Kasumi-1 (cell line): ENCODE data around the gene GKN1.
"Not testable (repeated sequence)": the region's sequence is repeated elsewhere in the genome, so short reads cannot be mapped to it uniquely, and the experiment has no call there.

ENCODE experiments used
- DNase-seq, 2 experiments: peaks; one replicate each; lab custom pipeline; 2025; lab: John Stamatoyannopoulos, UW

Gene GKN1, protein sequence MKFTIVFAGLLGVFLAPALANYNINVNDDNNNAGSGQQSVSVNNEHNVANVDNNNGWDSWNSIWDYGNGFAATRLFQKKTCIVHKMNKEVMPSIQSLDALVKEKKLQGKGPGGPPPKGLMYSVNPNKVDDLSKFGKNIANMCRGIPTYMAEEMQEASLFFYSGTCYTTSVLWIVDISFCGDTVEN

DNA sequence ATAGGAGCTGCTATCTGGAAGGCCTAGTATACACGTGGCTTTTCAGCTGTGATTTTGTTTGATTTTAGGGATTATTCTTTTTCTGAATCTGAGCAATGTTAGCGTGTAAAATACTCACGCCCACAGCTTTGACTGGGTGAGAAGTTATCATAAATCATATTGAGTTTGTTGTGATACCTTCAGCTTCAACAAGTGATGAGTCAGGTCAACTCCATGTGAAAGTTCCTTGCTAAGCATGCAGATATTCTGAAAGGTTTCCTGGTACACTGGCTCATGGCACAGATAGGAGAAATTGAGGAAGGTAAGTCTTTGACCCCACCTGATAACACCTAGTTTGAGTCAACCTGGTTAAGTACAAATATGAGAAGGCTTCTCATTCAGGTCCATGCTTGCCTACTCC is at the start of gene GKN1:
Gene GKN1, plus strand, starts transcription at position 386 of the 400 bp plus-strand sequence. CDS start 42 bp downstream, outside the sequence.
- DNase-seq, result no peak

DNA sequence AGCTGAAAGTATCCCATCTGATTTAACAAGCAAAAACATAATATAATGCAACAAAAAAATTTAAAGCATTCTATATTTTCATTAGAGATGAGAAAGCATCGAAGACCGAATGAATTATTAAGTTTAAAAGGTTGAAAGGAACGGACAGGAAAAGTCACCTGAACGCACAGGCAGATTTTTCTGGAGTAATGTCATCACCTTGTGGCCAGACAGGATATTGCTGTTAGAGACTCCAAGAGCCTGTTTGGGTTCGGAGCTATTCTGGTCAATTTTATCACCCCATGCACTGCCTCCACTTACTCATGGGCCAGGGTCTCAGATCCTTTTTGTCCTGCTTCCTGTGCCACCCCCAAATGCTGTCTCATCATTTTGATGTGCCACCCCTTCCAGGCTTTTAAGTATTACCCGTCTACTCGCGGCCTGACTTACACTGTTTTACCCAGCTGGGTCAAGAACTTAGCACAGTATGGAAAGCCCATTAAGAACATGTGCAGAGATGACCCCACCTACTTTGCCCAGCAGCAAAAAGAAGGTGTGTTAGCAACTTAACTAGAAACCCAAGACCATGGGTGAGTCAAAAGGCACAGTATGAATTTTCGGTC is 49.0 kb upstream of the GKN1 start:
- DNase-seq, result peak; percentile 62 to 66

DNA sequence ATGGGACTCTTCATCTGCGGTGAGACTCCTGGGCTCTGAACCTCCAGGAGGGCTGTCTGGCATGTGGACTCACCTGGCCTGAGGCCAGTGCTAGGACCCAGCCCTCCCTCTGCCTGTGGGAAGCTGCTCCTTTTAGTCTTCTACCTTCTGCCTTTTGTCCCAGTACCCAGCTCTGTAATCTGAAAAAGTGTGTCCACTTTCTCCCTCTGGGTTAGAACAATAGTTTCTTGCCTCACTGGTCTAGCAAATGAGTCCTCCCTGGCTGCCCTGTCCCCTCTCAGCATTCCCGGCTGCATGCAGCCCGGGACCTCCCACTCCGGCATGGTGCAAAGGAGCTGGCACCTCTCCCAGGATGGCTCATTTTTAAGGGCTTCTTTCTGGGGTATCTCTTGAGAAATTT is 47.6 kb upstream of the GKN1 start:
- no peak for DNase-seq

DNA sequence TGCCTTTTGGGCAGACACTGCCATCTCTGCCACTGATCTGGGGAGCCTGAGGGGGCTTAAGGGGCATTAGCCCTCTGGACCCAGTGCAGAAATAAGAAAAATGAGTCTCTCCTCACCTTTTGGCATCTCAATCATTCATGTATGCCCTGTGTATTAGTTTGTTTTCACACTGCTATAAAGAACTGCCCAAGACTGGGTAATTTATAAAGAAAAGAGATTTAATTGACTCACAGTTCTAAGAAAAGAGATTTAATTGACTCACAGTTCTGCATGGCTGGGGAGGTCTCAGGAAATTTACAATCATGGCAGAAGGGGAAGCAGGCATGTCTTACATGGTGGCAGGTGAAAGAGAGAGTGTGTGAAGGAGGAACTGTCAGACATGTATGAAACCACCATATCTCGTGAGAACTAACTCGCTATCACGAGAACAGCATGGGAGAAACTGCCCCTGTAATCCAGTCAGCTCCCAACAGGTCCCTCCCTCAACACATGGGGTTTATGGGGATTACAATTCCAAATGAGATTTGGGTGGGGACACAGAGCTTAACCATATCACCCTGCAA is 43.2 kb upstream of the GKN1 start:
- no peak for DNase-seq

DNA sequence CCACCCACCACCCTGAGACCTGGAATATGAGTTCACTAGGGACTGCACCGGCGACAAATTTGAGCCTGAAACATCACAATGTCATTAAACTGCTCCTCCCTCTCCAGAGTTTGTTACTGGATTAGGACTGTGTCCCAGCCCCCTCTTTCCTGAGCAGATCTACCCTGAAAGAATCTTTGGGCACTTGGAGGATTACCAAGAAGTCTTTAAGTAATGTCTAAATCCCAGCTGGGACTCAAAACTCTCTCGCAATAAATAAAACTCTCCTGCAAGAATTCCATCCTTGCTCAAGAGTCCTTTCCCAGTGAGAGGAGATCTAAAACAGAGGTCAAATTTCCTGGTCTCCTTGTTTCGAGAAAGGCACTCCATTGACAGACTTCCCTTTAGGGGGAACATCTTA is 42.6 kb upstream of the GKN1 start:
- DNase-seq, result no peak

DNA sequence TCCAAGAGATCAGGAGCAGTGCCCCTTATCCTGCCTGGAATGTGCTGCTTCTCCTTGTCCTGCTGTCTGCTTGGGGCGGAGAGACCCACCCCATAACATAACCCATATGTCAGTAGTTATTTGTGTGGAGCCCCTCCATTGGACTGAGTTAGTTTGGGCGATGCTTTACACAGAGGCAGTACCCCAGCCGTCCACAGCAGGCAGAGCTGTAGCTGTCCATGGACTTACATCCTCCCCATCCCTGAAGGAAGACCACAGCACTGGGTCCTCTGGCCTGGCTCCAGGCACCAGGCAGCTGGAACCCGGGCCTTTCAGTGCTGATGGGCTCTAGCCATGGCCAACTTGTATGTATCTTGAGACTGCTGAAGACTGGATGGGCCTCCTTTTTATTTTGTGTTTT is 42.0 kb upstream of the GKN1 start:
- DNase-seq, result no peak

DNA sequence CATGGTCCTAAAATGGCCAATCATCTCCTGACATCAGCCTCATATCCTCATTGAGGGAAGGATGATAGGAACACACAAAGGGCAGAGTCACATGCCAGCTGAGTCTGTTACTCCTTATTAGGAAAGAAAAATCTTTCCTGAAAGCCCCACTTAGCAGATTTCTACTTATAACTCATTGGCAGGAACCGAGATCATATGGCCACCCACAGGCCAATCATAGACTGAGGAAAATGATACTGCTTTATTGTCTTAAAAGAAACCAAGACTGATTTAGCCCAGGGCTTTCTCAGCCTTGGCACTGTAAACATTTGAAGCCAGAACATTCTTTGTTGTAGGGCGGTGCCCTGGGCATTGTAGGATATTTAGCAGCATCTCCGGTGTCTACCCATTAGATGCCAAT is 40.4 kb upstream of the GKN1 start:
- DNase-seq, result no peak

DNA sequence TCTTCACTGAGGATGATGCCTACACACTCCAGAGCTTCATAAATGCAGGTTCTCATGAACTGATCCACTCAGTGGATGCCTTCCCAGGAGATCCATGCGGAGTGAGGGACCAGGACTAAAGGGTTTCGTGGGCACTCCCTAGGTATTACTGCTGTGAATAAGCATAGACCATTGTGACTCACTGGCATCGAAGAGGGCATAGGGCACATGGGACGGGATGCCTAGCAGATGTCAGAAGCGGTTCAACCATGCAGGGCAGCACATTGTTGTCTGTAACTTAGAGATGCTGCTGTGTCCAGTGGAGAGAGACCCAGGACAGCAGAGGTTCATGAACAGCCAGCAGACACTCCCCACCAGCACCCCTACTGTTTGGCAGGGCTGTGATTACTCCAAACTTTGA is 39.0 kb upstream of the GKN1 start:
- no peak for DNase-seq

DNA sequence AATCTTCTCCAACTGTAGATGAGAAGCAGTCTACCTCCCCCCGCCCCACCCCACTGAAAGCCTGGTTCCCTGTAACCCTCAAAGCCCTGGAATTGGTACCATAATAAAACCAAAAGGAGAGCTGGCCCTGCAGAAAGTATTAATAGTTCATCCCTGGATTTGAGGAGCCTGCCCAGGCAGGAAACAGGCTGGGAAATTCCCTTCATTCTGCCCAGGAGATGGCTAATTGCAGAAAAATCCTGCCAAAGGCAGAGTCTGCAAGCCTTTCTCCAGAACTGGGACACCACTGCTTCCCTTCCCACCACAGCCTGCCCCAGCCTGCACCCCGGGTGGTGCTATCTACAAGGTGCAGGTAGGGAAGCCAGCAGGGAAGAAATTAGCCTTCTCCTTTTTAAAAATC is 38.0 kb upstream of the GKN1 start:
- no peak for DNase-seq

DNA sequence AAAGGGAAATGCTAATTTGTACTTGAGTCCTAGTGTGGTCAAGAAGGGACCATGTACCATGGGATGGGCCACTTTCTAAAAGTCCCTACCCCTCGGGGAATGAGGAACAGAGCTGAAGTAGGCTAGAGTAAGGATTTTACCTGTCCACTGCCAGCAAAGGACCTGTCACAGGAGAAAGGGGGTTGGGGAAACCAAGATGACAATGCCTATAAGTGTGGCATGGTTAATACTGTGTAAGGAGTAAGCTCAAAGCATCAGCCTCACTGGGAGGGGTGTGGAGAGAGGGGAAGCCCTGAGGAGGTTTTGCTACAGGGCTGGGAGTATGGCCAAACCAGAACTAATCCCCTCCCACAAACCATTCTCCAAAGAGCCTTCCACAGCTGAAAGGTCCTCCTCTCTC is 37.5 kb upstream of the GKN1 start:
- no peak for DNase-seq

DNA sequence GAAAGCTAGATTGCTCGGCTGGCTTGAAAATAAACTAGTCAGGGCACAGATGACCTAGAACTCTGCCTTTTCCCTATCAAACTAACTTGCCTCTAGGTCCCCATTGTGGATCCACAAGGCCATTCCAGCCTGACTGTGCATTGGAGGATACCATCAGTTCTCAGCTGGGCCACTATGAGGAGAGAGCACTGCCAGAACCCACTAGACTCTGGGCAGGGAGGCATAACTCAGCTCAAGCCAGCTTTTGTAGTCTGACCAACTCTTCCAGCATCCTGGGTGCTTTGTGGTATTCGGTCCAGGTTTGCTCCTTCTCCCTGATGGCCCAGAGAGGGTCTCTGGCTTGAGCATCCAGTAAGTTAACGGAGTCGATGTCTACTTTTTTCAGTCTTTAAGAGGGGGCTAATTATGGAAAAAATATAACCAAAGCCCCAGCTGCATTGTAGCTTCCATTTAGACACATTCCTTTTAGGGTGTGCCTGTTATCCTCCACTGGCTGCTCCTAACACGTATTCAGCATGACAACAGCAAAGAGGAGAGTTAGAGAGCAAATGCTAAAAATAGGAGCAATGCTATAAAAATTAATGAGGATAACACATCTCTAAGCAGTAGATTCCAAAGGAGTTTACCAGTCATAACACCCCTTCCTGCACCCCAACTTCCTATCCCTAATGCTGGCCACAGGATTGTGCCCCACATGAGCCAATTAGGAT is 36.9 kb upstream of the GKN1 start:
- no peak for DNase-seq

DNA sequence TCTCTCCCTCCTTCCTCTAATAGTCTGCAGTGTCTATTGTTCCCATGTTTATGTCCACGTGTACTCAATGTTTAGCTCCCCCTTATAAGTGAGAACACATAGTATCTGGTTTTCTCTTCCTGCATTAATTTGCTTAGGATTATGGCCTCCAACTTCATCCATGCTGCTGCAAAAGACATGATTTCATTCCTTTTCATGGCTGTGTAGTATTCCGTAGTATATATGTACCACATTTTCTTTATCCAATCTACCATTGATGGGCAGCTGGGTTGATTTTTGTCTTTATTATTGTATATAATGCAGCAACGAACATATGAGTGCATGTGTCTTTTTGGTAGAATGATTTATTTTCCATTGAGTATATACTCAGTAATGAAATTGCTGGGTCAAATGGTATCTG is 35.5 kb upstream of the GKN1 start:
- no peak for DNase-seq

DNA sequence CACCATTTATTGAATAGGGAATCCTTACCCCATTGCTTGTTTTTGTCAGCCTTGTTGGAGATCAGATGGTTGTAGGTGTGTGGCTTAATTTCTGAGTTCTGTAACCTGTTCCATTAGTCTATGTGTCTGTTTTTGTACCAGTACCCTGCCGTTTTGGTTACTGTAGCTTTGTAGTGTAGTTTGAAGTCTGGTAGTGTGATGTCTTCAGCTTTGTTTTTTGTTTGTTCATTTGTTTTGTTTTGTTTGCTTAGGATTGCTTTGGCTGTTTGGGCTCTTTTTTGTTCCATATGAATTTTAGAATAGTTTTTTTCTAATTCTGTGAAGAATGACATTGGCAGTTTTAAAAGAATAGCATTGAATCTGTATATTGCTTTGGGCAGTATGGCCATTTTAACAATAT is 34.5 kb upstream of the GKN1 start:
- no peak for DNase-seq

DNA sequence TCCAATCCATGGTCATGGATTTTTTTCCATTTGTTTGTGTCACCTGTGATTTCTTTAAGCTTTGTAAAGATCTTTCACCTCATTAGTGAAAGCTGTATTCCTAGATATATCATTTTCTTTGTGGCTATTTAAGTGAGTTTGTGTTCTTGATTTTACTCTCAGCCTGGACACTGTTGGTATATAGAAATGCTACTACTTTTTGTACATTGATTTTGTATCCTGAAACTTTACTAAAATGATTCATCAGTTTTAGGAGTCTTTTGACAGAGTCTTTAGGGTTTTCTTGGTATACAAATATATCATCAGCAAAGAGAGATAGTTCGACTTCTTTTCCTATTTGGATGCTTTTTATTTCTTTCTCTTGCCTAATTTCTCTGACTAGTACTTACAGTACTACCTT is 34.1 kb upstream of the GKN1 start:
- DNase-seq, result no peak

DNA sequence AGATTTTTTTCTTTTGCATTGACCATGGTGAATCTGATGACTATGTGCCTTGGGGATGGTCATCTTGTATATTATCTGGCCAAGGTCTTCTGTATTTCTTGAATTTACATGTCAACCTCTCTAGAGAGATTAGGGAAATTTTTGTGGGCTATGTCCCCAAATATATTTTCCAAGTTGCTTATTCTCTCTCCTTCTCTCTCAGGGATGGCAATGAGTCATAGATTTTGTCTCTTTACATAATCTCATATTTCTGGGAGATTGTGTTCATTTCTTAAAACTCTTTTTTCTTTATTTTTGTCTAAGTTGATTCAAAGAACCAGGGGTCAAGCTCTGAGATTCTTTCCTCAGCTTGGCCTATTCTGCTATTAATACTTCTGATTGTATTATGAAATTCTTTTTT is 31.6 kb upstream of the GKN1 start:
- DNase-seq, result no peak

DNA sequence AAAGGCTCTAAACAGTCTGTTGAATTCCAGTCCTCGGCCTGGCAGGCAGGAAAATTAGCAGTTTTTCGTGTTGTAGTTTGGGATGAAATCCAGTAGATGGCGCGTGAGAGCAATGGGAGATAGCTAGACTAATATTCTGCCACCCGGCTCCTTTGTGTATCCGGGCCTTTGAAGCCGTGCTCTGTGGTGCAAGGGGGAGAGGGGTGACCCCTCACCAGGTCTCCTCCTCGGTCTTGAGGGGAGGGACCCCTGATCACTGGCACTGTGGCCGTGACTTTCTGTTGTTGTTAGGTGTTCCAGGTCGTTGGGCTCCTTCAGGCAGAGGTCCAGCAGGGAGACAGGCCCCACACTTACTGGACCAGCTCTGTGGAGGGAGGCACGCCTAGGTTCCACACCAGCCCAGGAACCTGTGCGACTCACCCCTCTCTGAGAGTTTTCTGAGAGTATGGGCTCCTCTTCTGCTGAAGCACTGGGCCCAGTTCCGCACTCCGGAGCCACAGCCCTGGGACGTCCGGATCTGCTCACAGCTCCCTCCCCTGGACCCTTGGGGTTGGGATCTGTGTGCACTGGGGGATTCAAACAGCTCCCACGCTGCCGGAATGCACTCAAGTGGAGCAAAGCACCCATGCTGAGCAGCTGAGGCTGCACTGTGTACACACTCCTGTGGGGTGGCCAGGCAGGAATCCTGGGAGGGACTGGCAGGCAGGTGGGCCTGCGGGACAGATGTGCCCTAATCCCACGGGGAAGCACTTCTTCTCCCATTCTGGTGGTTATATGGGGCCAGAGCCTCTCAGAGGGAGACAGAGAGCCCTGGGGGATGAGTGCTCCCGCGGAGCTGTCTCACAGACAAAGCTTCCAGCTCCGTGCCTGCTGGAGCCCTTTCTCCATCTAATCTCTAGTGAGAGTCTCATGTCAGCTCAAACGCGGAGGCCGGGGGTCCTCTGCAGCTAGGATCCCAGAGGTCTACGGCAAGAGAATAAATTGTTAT is 30.6 kb upstream of the GKN1 start:
- DNase-seq, result peak; percentile 78 to 84

DNA sequence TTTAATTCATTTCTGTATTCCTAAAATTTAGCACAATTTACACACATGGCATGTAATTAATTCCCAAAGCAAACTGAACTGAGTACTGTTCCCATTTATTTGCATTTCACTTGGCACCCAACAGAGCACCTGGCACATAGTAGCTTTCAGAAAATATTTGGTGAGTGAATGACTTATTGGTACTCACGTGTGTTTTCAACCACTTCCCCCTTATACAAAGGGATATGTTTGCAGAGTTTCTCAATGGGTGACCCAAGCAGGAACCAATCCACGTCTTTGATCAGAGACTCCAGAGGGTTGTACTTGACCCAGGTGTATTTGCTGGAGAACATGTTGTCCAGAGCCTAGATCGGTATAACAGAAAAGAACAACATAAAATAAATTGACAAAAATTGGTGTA is 28.3 kb upstream of the GKN1 start:
- no peak for DNase-seq

DNA sequence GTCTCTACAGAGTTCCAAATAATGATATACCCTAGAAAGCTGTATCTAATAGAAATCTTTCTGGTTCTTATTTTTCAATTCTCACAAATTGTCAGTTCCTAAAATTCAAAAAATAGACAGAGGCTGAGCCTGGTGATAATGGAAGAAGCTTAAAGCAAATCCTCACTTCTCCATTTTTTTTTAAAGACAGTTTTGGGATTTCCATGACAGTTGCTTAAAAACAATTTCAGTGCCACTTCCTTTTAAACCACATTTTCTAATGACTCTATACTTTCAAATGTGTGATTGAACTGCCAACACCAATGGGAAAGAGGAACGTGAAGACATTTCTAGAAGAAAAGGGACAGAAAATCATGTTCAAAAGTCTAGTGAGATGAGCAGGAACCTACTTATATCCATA is 25.7 kb upstream of the GKN1 start:
- no peak for DNase-seq

DNA sequence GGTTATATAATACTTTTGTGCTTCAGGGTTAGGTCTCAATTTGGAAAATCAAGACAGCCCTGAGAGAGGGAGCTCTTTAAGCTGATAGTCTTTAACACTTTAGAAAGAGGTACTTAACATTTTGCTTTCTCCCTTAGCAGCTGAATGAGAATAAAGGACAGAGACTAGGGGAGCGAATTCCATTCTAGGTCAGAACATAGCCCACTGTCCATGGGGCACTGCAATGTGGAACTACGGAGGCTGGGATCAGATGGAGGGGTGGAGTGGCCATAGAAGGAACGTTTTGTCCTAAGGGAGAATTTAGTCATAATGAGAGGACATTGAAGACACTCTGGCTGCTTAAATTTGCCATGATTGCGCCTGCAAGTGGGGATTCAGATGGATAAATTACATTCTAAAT is 22.5 kb upstream of the GKN1 start:
- no peak for DNase-seq

DNA sequence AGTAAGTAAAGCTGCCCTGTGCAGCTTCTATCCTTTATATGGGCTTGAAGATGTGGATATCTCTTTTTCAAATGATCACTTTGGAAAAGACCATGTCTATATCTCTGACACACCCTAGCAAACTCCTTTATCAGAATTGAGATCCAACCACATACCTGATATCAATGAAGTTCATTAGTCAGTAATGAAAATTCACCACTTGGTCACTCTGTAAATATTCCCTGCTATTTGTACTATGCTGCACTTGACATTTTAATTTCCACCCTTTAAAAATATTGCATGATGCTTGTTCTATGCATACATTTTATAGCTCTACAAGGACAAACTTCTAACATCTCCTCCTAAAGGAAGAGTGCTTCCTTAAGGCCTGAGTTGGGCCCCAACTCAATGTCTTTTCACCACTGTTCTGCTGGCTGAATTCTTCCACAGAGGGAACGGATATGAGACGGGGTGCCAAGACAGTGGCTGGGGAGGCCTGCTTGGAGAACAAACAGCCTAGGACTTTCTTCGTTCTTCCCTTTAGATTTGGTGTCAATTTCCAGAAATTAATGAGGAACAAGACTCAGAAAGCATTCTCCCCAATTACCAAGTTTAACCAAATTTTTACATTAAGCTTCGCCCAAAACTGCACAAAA is 21.4 kb upstream of the GKN1 start, which contains the start of gene GKN2:
Gene GKN2, minus strand, starts transcription at position 7 of the 635 bp plus-strand sequence. CDS start 32 bp downstream, outside the sequence.
- DNase-seq, result no peak

DNA sequence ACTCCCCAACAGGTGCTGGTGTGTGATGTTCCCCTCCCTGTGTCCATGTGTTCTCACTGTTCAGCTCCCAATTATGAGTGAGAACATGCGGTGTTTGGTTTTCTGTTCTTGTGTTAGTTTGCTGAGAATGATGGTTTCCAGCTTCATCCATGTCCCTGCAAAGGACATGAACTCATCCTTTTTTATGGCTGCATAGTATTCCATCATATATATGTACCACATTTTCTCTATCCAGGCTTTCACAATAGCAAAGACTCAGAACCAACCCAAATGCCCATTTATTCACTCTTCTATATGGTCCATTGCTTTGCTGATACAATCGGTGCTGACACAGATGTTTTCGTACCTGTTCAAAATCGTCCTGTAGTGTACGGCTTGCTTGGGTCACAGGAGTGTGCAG is 19.0 kb upstream of the GKN1 start:
- DNase-seq, result not testable (repeated sequence)

DNA sequence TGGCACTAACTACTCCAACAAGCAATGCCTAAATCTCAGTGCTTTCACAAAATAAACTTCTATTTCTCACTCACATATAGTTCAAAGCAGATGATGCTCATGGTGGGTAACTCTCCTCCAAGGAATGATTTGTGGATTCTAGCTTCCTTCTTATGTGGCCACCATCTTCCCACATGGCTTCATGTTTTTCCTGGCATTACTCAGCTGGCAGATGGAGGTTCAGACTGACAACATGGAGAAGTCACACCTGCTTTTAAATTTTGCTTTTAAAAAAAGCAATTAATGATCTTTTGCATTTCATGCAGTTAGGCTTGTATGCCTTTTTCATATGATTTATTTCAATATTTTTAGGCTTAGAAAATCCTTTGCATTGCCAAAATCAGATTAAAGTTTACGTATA is 15.4 kb upstream of the GKN1 start:
- no peak for DNase-seq
